Panc1 (cell line): ENCODE data around the gene PPP2R3B.

Source experiments
- CTCF ChIP-seq: fragments of 450-650 bp; IDR thresholded peaks from 2 replicates; pipeline ENCODE4 v1.5.1; 2017; ENCODE audit warnings: mild to moderate bottlenecking
- POLR2AphosphoS5 ChIP-seq: IDR thresholded peaks from 2 replicates; pipeline ENCODE4 v1.6.1; 2012; ENCODE audit warnings: mild to moderate bottlenecking, low read depth, low read length, moderate library complexity
- TF ChIP-seq, protein P1 (sequence below), 2 experiments: IDR thresholded peaks; 2 replicates each; pipeline ENCODE4 v1.6.1; 2011 to 2012; ENCODE audit warnings: low read depth in 2 of 2, control low read depth in 1 of 2, low read length in 1 of 2, mild to moderate bottlenecking in 1 of 2, moderate library complexity in 1 of 2; ENCODE audit not compliant: insufficient read depth in 1 of 2

DNA sequence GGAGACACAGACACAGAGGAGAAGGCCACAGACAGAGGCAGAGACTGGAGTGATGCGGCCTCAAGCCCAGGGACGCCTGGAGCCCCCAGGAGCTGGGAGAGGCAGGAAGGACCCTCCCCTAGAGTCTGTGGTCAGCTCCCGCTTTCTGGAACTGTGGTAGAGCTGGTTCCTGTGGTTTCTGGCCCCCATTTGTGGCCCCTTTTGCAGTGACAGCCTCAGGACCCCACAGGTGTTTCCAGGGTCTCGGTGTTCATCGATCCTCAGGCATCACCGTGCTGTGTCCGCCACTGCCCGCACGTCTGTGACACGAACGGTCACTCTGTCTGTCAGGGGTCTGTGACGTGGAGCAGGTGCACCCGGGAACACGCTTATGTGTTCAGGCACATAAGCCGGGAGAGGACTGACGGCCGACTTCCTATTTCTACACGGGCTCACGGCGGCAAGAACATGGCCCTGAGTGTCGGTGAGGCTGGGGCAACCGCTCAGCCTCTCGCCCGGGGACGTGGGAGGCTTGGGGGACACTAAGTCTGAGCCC is 76.0 kb downstream of the PPP2R3B start:
- TF ChIP-seq CTCF: no peak
- TF ChIP-seq POLR2AphosphoS5: no peak
- TF ChIP-seq, protein P1, sequence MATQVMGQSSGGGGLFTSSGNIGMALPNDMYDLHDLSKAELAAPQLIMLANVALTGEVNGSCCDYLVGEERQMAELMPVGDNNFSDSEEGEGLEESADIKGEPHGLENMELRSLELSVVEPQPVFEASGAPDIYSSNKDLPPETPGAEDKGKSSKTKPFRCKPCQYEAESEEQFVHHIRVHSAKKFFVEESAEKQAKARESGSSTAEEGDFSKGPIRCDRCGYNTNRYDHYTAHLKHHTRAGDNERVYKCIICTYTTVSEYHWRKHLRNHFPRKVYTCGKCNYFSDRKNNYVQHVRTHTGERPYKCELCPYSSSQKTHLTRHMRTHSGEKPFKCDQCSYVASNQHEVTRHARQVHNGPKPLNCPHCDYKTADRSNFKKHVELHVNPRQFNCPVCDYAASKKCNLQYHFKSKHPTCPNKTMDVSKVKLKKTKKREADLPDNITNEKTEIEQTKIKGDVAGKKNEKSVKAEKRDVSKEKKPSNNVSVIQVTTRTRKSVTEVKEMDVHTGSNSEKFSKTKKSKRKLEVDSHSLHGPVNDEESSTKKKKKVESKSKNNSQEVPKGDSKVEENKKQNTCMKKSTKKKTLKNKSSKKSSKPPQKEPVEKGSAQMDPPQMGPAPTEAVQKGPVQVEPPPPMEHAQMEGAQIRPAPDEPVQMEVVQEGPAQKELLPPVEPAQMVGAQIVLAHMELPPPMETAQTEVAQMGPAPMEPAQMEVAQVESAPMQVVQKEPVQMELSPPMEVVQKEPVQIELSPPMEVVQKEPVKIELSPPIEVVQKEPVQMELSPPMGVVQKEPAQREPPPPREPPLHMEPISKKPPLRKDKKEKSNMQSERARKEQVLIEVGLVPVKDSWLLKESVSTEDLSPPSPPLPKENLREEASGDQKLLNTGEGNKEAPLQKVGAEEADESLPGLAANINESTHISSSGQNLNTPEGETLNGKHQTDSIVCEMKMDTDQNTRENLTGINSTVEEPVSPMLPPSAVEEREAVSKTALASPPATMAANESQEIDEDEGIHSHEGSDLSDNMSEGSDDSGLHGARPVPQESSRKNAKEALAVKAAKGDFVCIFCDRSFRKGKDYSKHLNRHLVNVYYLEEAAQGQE (IDR thresholded peaks at IDR 0.05; ENCODE audit: insufficient read depth in 1 of 2, low read depth in 2 of 2, low read length in 1 of 2): no peak
